ENCODE measurements around the gene MRPL33. TPM values are rescaled to one million over a fixed set of nuclear protein-coding genes. Genes with fewer than 3 reads are reported as not detected.
A peak's percentile ranks its signal among the peaks of the same experiment; 100 is the strongest.

MRPL33 gene
- total and polyA plus RNA-seq, 2 of the 13 experiments (the other 11 are each of a cell fraction or from before 2014, with no cell fraction given): 69.7 to 218 TPM

GRCh38 chr2:27723372-27724144, 48.0 kb upstream of the MRPL33 start (continued):
- TF ChIP-seq HDAC1 (CRISPR knock-in tag; IDR thresholded peaks at IDR 0.05) (peak; percentile 58), ZNF883 (CRISPR knock-in tag; IDR thresholded peaks at IDR 0.05; ENCODE audit: not compliant biosample characterization) (peak; percentile 58), SAP130 (CRISPR knock-in tag; IDR thresholded peaks at IDR 0.05; ENCODE audit: low read depth) (peak; percentile 70), CHD2 (IDR thresholded peaks at IDR 0.05; ENCODE audit: low read depth, low read length) (no peak), ZNF768 (CRISPR knock-in tag; IDR thresholded peaks at IDR 0.05) (0 out of 2 replicates have a peak, but pooled peaks have one; percentile 38), FOXA3 (CRISPR knock-in tag; IDR thresholded peaks at IDR 0.05) (peak; percentile 27; the same call in 1 of the 2 replicates), MEIS1 (CRISPR knock-in tag; IDR thresholded peaks at IDR 0.05; ENCODE audit: borderline replicate concordance) (no peak), ZKSCAN1 (IDR thresholded peaks at IDR 0.05; ENCODE audit: low read length) (peak; percentile 64; the same call in 1 of the 2 replicates), JUND (CRISPR knock-in tag; IDR thresholded peaks at IDR 0.05) (no peak), ZNF329 (CRISPR knock-in tag; IDR thresholded peaks at IDR 0.05; ENCODE audit: low read depth) (no peak), SOX13 (IDR thresholded peaks at IDR 0.05) (no peak), SOX13 (CRISPR knock-in tag; conservative IDR thresholded peaks at IDR 0.05 in 1 of 2, IDR thresholded peaks at IDR 0.05 in 1 of 2) (peak in 1 of 2 experiments; percentile 31; a peak in 1 of 4 replicates), BORCS8-MEF2B (CRISPR knock-in tag; IDR thresholded peaks at IDR 0.05) (peak; percentile 41; the same call in 1 of the 2 replicates), TCF12 (IDR thresholded peaks at IDR 0.05) (no peak), TCF12 (CRISPR knock-in tag; IDR thresholded peaks at IDR 0.05) (no peak), ZNF350 (CRISPR knock-in tag; IDR thresholded peaks at IDR 0.05; ENCODE audit: borderline replicate concordance, low read depth) (peak; percentile 54; the same call in 1 of the 2 replicates), SRY (CRISPR knock-in tag; IDR thresholded peaks at IDR 0.05) (no peak), ZNF605 (CRISPR knock-in tag; IDR thresholded peaks at IDR 0.05) (peak; percentile 83), ELF1 (CRISPR knock-in tag; IDR thresholded peaks at IDR 0.05) (no peak), DNMT1 (CRISPR knock-in tag; IDR thresholded peaks at IDR 0.05) (no peak), DDIT3 (CRISPR knock-in tag; IDR thresholded peaks at IDR 0.05) (no peak), ZNF704 (CRISPR knock-in tag; IDR thresholded peaks at IDR 0.05; ENCODE audit: borderline replicate concordance) (no peak), DMTF1 (CRISPR knock-in tag; IDR thresholded peaks at IDR 0.05) (no peak), MAZ (IDR thresholded peaks at IDR 0.05; ENCODE audit: borderline replicate concordance, low read depth, low read length) (no peak), MAZ (CRISPR knock-in tag; IDR thresholded peaks at IDR 0.05; ENCODE audit: low read depth) (no peak), BRD4 (CRISPR knock-in tag; IDR thresholded peaks at IDR 0.05) (peak; percentile 71; the same call in 1 of the 2 replicates), GABPA (IDR thresholded peaks at IDR 0.05; ENCODE audit: low read depth, low read length) (no peak), GABPA (CRISPR knock-in tag; IDR thresholded peaks at IDR 0.05; ENCODE audit: low read depth) (peak; percentile 26; the same call in 1 of the 2 replicates), SP4 (CRISPR knock-in tag; IDR thresholded peaks at IDR 0.05) (peak; percentile 55)
